Activated CD8-positive, alpha-beta memory T cell treated with anti-CD3 and anti-CD28 coated beads, Interleukin-2, amount 50 U/mL, for 4 hours (primary cell): ENCODE measurements around the gene JPH4.

Experiments used
- DNase-seq: peaks from one replicate; pipeline ENCODE4 v3.0.0-alpha.2; 2020

Gene JPH4

DNA sequence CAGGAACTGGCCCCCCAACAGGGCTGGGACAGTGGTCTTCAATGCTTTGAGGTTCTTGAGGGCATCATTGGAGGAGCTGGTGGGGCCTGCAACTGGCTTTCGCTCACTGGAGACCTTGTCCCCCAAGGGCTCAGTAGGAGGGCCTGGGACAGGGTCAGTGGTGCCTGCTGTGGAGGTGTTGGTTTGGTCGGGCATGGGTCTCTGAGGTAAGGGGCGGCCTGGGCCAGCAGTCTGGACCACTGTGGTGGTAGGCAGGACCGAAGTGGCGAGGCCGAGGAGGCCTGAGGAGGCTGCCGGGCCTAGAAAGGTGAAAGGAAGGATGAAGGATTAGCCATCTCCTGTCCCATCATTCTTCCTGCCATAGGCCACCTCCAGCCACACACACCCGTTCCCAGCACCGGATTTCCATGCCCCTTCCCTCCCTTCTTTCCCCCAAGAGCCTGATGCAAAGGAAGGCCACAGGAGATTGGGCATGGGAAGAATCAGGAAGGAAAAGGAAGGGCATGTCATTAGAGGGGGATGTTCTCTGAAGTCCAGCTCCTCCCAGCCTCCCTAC, 55.9 kb downstream of the JPH4 start:
- no peak for DNase-seq

DNA sequence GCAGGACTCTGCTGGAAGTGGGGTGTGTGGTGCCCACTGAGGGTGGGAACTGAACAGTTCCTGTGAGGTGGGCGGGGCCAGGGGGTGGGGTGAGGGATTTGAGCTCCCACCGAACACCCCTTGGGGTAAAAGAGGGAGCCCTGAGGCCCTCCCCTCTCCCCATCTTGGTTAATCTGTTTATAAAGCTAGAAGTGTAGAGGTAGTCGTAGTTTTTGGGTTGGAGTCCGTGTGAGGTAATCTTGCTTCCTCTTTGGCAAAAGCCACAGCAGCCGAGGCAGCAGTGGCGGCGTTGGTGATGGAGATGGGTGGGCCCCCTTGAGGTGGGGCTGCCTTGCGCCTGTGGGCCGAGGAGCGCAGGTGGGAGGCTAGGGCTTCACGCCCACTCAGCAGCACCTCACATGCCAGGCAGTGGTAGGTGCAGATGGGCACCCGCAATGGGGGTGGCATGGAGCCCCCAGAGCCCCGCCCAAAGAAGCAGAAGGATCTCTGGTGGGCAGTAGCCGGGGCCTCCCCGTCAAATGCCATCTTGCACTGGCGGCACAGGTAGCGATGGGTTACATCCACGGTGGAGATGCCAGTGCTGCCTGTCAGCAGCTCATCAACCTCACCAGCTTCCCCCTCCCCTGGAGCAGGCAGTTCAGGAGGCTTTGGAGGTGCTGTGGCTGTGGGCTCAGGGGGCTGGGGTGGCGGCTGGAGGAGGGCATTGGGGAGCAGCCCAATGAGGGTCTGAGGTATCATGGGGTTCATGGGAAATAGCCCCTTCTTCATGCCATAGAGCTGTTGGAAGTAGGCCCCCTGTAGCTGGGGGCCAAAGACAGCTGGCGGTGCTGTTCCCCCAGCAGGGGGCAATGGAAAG, 56.6 kb downstream of the JPH4 start:
- no peak for DNase-seq

DNA sequence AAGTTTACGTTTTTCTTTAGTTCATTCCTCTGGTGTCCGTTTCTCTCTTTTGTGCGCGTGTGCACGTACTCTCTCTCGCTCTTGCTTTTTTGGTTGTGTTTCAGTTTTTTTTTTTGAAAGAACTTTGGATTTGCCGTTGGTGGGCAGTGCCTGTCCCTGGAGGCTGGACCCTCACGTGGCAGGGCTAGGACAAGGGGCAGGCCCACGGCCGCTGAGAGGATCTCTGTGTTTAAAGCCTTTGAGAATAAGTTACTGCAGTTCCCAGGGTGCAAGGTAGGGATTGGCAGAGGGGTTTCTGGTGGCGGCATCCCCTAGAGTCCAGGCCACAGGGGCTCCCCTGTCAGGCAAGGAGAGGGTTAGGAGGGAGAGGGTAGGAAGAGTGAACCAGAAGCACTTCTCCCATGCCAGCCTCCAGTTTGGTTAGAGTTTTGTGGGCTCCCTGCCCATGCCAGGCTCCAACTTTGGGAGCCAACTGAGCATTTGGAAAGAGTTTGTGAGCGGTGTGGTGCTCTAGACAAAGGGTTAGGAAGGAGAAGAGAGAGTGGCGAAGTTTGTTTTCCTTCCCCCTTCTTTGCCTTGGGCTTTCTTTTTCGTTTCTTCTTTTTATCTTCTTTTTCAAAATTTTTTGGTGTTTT, 57.6 kb downstream of the JPH4 start:
- no peak for DNase-seq

DNA sequence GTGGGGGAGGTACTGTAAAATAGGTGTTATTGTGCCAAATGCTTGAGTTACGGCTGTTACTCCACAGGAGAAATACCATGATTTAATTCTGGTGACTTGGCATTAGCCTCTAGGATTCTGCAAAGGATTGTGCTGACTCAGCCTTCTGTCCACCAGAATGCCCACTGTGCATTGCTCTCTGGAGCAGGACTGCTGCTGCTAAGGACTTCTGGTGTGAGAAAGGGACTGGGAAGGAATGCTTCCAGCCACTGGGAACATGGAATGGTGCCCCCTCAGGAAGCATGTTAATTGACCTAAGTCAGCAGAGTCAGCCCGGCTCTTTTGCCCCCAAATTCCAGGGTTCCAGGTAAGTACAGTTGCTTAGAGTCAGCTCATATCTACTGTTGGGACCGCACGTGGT, 59.9 kb downstream of the JPH4 start:
- no peak for DNase-seq
